HL-60 (cell line): ENCODE measurements around the gene TRAK2.
"Not testable (repeated sequence)": the region's sequence is repeated elsewhere in the genome, so short reads cannot be mapped to it uniquely, and the experiment has no call there.

Experiments
- DNase-seq, 2 experiments: peaks; one replicate each; pipeline ENCODE4 v3.0.0-alpha.2; 2010 to 2020; ENCODE audit warnings: low read depth in 1 of 2, low spot score in 1 of 2
- H3K27ac ChIP-seq: fragments of 250-450 bp; sonication (Bioruptor Pico); replicated peaks from 2 replicates; pipeline ENCODE4 v1.5.1; 2020; ENCODE audit warnings: mild to moderate bottlenecking, moderate library complexity
- H3K27me3 ChIP-seq: fragments of 250-450 bp; sonication (Bioruptor Pico); 2 replicates; pipeline ENCODE4 v1.5.1; 2021; ENCODE audit warnings: mild to moderate bottlenecking, moderate library complexity; ENCODE audit not compliant: insufficient read depth, poor library complexity, severe bottlenecking
- H3K4me3 ChIP-seq: replicated peaks from 2 replicates; pipeline ENCODE4 v1.5.1; 2011; ENCODE audit warnings: mild to moderate bottlenecking, control low read depth, low read length; ENCODE audit not compliant: insufficient read depth
- CTCF ChIP-seq: IDR thresholded peaks from one replicate; pipeline ENCODE4 v1.5.1; 2011; ENCODE audit warnings: low read length, control low read depth, inconsistent platforms; ENCODE audit not compliant: insufficient read depth
- GABPA ChIP-seq: IDR thresholded peaks from 2 replicates; pipeline ENCODE4 v1.6.1; 2012; ENCODE audit warnings: low read depth
- POLR2AphosphoS5 ChIP-seq: IDR thresholded peaks from 2 replicates; pipeline ENCODE4 v1.6.1; 2012; ENCODE audit warnings: low read depth
- REST ChIP-seq: IDR thresholded peaks from 2 replicates; pipeline ENCODE4 v1.6.1; 2012; ENCODE audit warnings: low read depth; ENCODE audit not compliant: insufficient replicate concordance
- SPI1 ChIP-seq: IDR thresholded peaks from 2 replicates; pipeline ENCODE4 v1.6.1; 2012; ENCODE audit warnings: low read depth, mild to moderate bottlenecking, borderline replicate concordance

TRAK2 gene

GRCh38 chr2:201378496-201379397 lies 72.5 kb downstream of the TRAK2 start:
- no peak overlapping the region for H3K27ac ChIP-seq
- DNase-seq, result no peak
- no peak overlapping the region for H3K4me3 ChIP-seq
- TF ChIP-seq POLR2AphosphoS5 (no peak), REST (no peak), CTCF (no peak), GABPA (no peak), SPI1 (no peak)
- no peaks in the 10 kb centered on the region for H3K27me3 ChIP-seq

GRCh38 chr2:201377218-201377617 lies 74.0 kb downstream of the TRAK2 start:
- H3K27me3 ChIP-seq, result no peaks in the 10 kb centered on the region
- no peak overlapping the region for H3K4me3 ChIP-seq
- TF ChIP-seq REST (no peak), CTCF (no peak), SPI1 (no peak), POLR2AphosphoS5 (no peak), GABPA (no peak)
- no peak overlapping the region for H3K27ac ChIP-seq
- DNase-seq, result no peak

GRCh38 chr2:201369775-201370174 lies 81.5 kb downstream of the TRAK2 start:
- H3K27me3 ChIP-seq, result no peaks in the 10 kb centered on the region
- no peak overlapping the region for H3K4me3 ChIP-seq
- no peak overlapping the region for H3K27ac ChIP-seq
- no peak for TF ChIP-seq POLR2AphosphoS5
- TF ChIP-seq REST, result no peak
- TF ChIP-seq GABPA, result no peak
- TF ChIP-seq SPI1, result no peak
- no peak for TF ChIP-seq CTCF
- DNase-seq, result no peak

- not testable (repeated sequence) for H3K27ac ChIP-seq, H3K4me3 ChIP-seq, DNase-seq, H3K27me3 ChIP-seq
These were observed 81.9 kb downstream of the TRAK2 start for GRCh38 chr2:201369318-201369717.
